Measurements from ENCODE around the gene LRRC71. TPM values are rescaled to one million over a fixed set of nuclear protein-coding genes. Genes with fewer than 3 reads are reported as not detected.
"Not testable (repeated sequence)": the region's sequence is repeated elsewhere in the genome, so short reads cannot be mapped to it uniquely, and the experiment has no call there.

LRRC71 gene
- total RNA-seq, 4 donors from 2014 or later: 1.2 TPM; not detected in 3

GRCh38 chr1:156924478-156925153 is 4.2 kb downstream of the LRRC71 start:
- Histone ChIP-seq H3K27me3 (peaks cover 99% of the 10 kb centered on the region), H3K36me3 (no peaks in the 10 kb centered on the region), H3K27ac (no peak overlapping the region), H3K9me3 (no peaks in the 10 kb centered on the region), H3K4me1 (peaks cover 6 to 30% (median 26%) of the 10 kb centered on the region in 4 donors), H3K4me3 (no peak overlapping the region)
- TF ChIP-seq POLR2AphosphoS5 (IDR thresholded peaks at IDR 0.05): no peak
- no peak for TF ChIP-seq POLR2A (IDR thresholded peaks at IDR 0.05)
- no peak for TF ChIP-seq CTCF (IDR thresholded peaks at IDR 0.05)
- no peak for TF ChIP-seq EP300 (IDR thresholded peaks at IDR 0.05; ENCODE audit: low read depth)
- DNase-seq: no peak
- WGBS, 2 donors (ENCODE audit: low coverage in 1 of 2): 48 to 59% methylated on average over 5 to 16 of the region's 22 CpGs
- in situ Hi-C loops (cut with MboI; ENCODE audit: low pct_ligation_motif_present in 1 of 4, low pct_unique_long_range_greater_than_20kb in 1 of 4, low sequenced_read_pairs in 3 of 4) (no loop called here), intact Hi-C loops (cut with DNase I; ENCODE audit: low total_unique reads) (no loop called here)

GRCh38 chr1:156925154-156926010 is 5.0 kb downstream of the LRRC71 start:
- WGBS, 2 donors (ENCODE audit: low coverage in 1 of 2): 75 to 76% methylated on average over 3 to 5 of the region's 5 CpGs
- no peak for DNase-seq
- intact Hi-C loops (cut with DNase I; ENCODE audit: low total_unique reads) (no loop called here), in situ Hi-C loops (cut with MboI; ENCODE audit: low pct_ligation_motif_present in 1 of 4, low pct_unique_long_range_greater_than_20kb in 1 of 4, low sequenced_read_pairs in 3 of 4) (no loop called here)
- Histone ChIP-seq H3K9me3 (no peaks in the 10 kb centered on the region), H3K27me3 (peaks cover 97% of the 10 kb centered on the region), H3K4me3 (no peak overlapping the region), H3K27ac (no peak overlapping the region), H3K36me3 (no peaks in the 10 kb centered on the region), H3K4me1 (peaks cover 6 to 25% (median 21%) of the 10 kb centered on the region in 4 donors)
- TF ChIP-seq POLR2AphosphoS5 (IDR thresholded peaks at IDR 0.05) (no peak), EP300 (IDR thresholded peaks at IDR 0.05; ENCODE audit: low read depth) (no peak), CTCF (IDR thresholded peaks at IDR 0.05) (no peak), POLR2A (IDR thresholded peaks at IDR 0.05) (no peak)

- DNase-seq: peak; percentile 70
- Histone ChIP-seq H3K4me3 (no peak overlapping the region), H3K36me3 (no peaks in the 10 kb centered on the region), H3K9me3 (no peaks in the 10 kb centered on the region), H3K27me3 (peaks cover 96% of the 10 kb centered on the region), H3K27ac (no peak overlapping the region), H3K4me1 (peaks cover 6 to 24% (median 15%) of the 10 kb centered on the region in 4 donors)
- in situ Hi-C loops (cut with MboI; ENCODE audit: low pct_ligation_motif_present in 1 of 4, low pct_unique_long_range_greater_than_20kb in 1 of 4, low sequenced_read_pairs in 3 of 4) (no loop called here), intact Hi-C loops (cut with DNase I; ENCODE audit: low total_unique reads) (no loop called here)
- 22% methylated on average over 3 of the region's 3 CpGs; no CpG with 5 or more reads in 1 of the 2 donors for WGBS, 2 donors (ENCODE audit: low coverage in 1 of 2)
- TF ChIP-seq POLR2A (IDR thresholded peaks at IDR 0.05) (no peak), EP300 (IDR thresholded peaks at IDR 0.05; ENCODE audit: low read depth) (no peak)
These were observed 5.7 kb downstream of the LRRC71 start for GRCh38 chr1:156926175-156926574.

GRCh38 chr1:156926695-156927094 is 6.3 kb downstream of the LRRC71 start:
- DNase-seq; intact Hi-C loops (cut with DNase I; ENCODE audit: low total_unique reads); H3K4me3 ChIP-seq; H3K9me3 ChIP-seq; H3K27ac ChIP-seq; H3K36me3 ChIP-seq; in situ Hi-C loops (cut with MboI; ENCODE audit: low pct_ligation_motif_present in 1 of 4, low pct_unique_long_range_greater_than_20kb in 1 of 4, low sequenced_read_pairs in 3 of 4): not testable (repeated sequence)
- Histone ChIP-seq H3K4me1 (peaks cover 6 to 29% (median 15%) of the 10 kb centered on the region in 4 donors), H3K27me3 (peaks cover 91% of the 10 kb centered on the region)
- WGBS, 2 donors (ENCODE audit: low coverage in 1 of 2): 71% methylated on average over 6 of the region's 6 CpGs; no CpG with 5 or more reads in 1 of the 2 donors
